Panc1 (cell line): ENCODE results near the gene TTLL7. TPM values are rescaled to one million over a fixed set of nuclear protein-coding genes. Genes with fewer than 3 reads are reported as not detected.

Experiments used
- ATAC-seq: fragments of 200-7000 bp; cut with Tn5 transposase; 2 replicates; pipeline ENCODE4 v1.9.1; 2020; ENCODE audit warnings: mild to moderate bottlenecking, moderate library complexity
- BruUV-seq: library from RNA; stranded (reverse); fragments of 400-500 nt; replicated peaks from 2 replicates; lab custom pipeline; 2021; lab: Mats Ljungman, UMichigan
- CTCF ChIA-PET: fragments of 300-600 bp; sonication (Branson Sonifier 250); formaldehyde crosslinking; loops from one replicate; lab custom pipeline; 2022; ENCODE audit warnings: antibody characterized with exemption; lab: Charles Lee
- POLR2A ChIA-PET: fragments of 300-600 bp; sonication (Branson Sonifier 250); formaldehyde crosslinking; loops from one replicate; lab custom pipeline; 2022; ENCODE audit warnings: antibody characterized with exemption; lab: Charles Lee
- DNase-seq: peaks from one replicate; pipeline ENCODE4 v3.0.0-alpha.2; 2010; ENCODE audit warnings: low read depth, low spot score
- H3K27ac ChIP-seq: 2 replicates; pipeline ENCODE4 v1.5.1; 2011; ENCODE audit warnings: mild to moderate bottlenecking, low read length, inconsistent platforms
- H3K27me3 ChIP-seq: fragments of 200-500 bp; sonication (Bioruptor generic); 2 replicates; pipeline ENCODE4 v1.6.0; 2014; ENCODE audit warnings: low read length, inconsistent platforms; ENCODE audit not compliant: control insufficient read depth, insufficient read depth
- H3K36me3 ChIP-seq: fragments of 200-500 bp; sonication (Bioruptor generic); 2 replicates; pipeline ENCODE4 v1.5.1; 2014; ENCODE audit warnings: inconsistent platforms, mild to moderate bottlenecking, low read length, moderate library complexity; ENCODE audit not compliant: control insufficient read depth, insufficient read depth
- H3K4me1 ChIP-seq: 2 replicates; pipeline ENCODE4 v1.5.1; 2011; ENCODE audit warnings: inconsistent platforms, mild to moderate bottlenecking, low read length, moderate library complexity; ENCODE audit not compliant: control insufficient read depth, insufficient read depth
- H3K4me3 ChIP-seq, 2 experiments: 2 replicates each; pipeline ENCODE4 v1.5.1; 2011 to 2012; ENCODE audit warnings: low read depth in 2 of 2, low read length in 2 of 2, mild to moderate bottlenecking in 2 of 2, inconsistent platforms in 1 of 2, moderate library complexity in 1 of 2
- H3K9me3 ChIP-seq: fragments of 200-500 bp; sonication (Bioruptor generic); 2 replicates; pipeline ENCODE4 v1.5.1; 2014; ENCODE audit warnings: low read depth, mild to moderate bottlenecking, inconsistent platforms, low read length, moderate library complexity; ENCODE audit not compliant: control insufficient read depth, insufficient read depth
- CTCF ChIP-seq: fragments of 450-650 bp; IDR thresholded peaks from 2 replicates; pipeline ENCODE4 v1.5.1; 2017; ENCODE audit warnings: mild to moderate bottlenecking
- POLR2AphosphoS5 ChIP-seq: IDR thresholded peaks from 2 replicates; pipeline ENCODE4 v1.6.1; 2012; ENCODE audit warnings: mild to moderate bottlenecking, low read depth, low read length, moderate library complexity
- REST ChIP-seq, 2 experiments: IDR thresholded peaks; 2 replicates each; pipeline ENCODE4 v1.6.1; 2011 to 2012; ENCODE audit warnings: low read depth in 2 of 2, control low read depth in 1 of 2, low read length in 1 of 2, mild to moderate bottlenecking in 1 of 2, moderate library complexity in 1 of 2; ENCODE audit not compliant: insufficient read depth in 1 of 2
- SIN3A ChIP-seq: IDR thresholded peaks from 2 replicates; pipeline ENCODE4 v1.6.1; 2012; ENCODE audit warnings: low read depth, mild to moderate bottlenecking, low read length, moderate library complexity, borderline replicate concordance; ENCODE audit not compliant: insufficient read depth
- TCF7L2 ChIP-seq: IDR thresholded peaks from 2 replicates; pipeline ENCODE4 v1.6.1; 2011; ENCODE audit warnings: mild to moderate bottlenecking, low read depth, low read length, inconsistent platforms
- in situ Hi-C: cut with HindIII; loops from 2 replicates; pipeline ENCODE4 v1.10.0; 2016; ENCODE audit warnings: low sequenced_read_pairs, low pct_unique_long_range_greater_than_20kb
- intact Hi-C: fragments of 100-400 bp; cut with micrococcal nuclease; formaldehyde crosslinking; loops from one replicate; pipeline ENCODE4 v1.10.0; 2022; ENCODE audit not compliant: unreplicated experiment
- total RNA-seq: library from RNA; stranded (reverse); gene quantifications from one replicate; pipeline ENCODE4 v1.2.1, GENCODE V29; 2021; ENCODE audit not compliant: unreplicated experiment

TTLL7 gene
- total RNA-seq, 1 experiment from 2014 or later: 31.4 TPM

GRCh38 chr1:84010136-84010535, 11.2 kb upstream of the TTLL7 start:
- ChIA-PET POLR2A (interaction anchor here (0.6 kb wide), 1 partner anchor 451 kb away, joined by 3 read pairs; no protein-coding TSS in a partner anchor), CTCF (no interaction called here)
- no TSS peak for BruUV-seq
- Histone ChIP-seq H3K27ac (no peak overlapping the region), H3K36me3 (no peaks in the 10 kb centered on the region), H3K4me3 (no peak overlapping the region), H3K27me3 (no peaks in the 10 kb centered on the region), H3K4me1 (no peaks in the 10 kb centered on the region), H3K9me3 (no peaks in the 10 kb centered on the region)
- TF ChIP-seq POLR2AphosphoS5 (no peak), SIN3A (no peak)
- in situ Hi-C loops: no loop called here
- intact Hi-C loops: no loop called here
- ATAC-seq (no peak), DNase-seq (no peak)

GRCh38 chr1:84008631-84009030, 9.7 kb upstream of the TTLL7 start:
- Histone ChIP-seq H3K27ac (no peak overlapping the region), H3K9me3 (no peaks in the 10 kb centered on the region), H3K4me1 (no peaks in the 10 kb centered on the region), H3K36me3 (no peaks in the 10 kb centered on the region), H3K27me3 (no peaks in the 10 kb centered on the region), H3K4me3 (no peak overlapping the region)
- intact Hi-C loops (no loop called here), in situ Hi-C loops (no loop called here)
- ChIA-PET POLR2A (no interaction called here), CTCF (no interaction called here)
- no peak for DNase-seq
- no peak for ATAC-seq
- TF ChIP-seq CTCF (no peak), POLR2AphosphoS5 (no peak), TCF7L2 (no peak), REST (IDR thresholded peaks at IDR 0.05; ENCODE audit: insufficient read depth in 1 of 2, low read depth in 2 of 2, low read length in 1 of 2) (no peak), SIN3A (no peak)
- no TSS peak for BruUV-seq

DNA sequence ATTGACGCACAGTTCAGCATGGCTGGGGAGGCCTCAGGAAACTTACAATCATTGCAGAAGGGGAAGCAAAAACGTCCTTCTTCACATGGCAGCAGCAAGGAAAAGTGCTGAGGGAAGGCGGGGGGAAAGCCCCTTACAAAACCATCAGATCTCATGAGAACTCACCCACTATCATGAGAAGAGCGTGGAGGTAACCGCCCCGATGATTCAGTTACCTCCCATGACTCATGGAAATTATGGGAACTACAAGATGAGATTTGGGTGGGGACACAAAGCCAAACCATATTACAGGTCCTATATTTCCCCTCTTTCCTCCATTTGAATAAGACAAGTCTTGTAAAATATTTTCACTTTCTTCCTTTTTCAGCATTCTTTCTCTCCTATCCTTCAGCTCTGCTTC, 7.7 kb upstream of the TTLL7 start:
- POLR2A ChIA-PET: no interaction called here
- H3K4me3 ChIP-seq: no peak overlapping the region
- BruUV-seq: no TSS peak

More for the DNA sequence above, 7.7 kb upstream of the TTLL7 start:
- in situ Hi-C loops: no loop called here
- no peak for TF ChIP-seq POLR2AphosphoS5
- Histone ChIP-seq H3K4me1 (no peaks in the 10 kb centered on the region), H3K36me3 (no peaks in the 10 kb centered on the region), H3K27ac (no peak overlapping the region), H3K27me3 (no peaks in the 10 kb centered on the region), H3K9me3 (no peaks in the 10 kb centered on the region)
- intact Hi-C loops: no loop called here
- CTCF ChIA-PET: no interaction called here
- no peak for DNase-seq
- no peak for ATAC-seq
